Retinal pigment epithelial cell (primary cell): Measurements from ENCODE around the gene CUL3.

Experiments
- DNase-seq: peaks from one replicate; pipeline ENCODE4 v3.0.0-alpha.2; 2010; ENCODE audit warnings: low read depth
- H3K4me3 ChIP-seq: 2 replicates; pipeline ENCODE4 v1.5.1; 2011; ENCODE audit warnings: mild to moderate bottlenecking, low read length, control low read depth, moderate library complexity
- CTCF ChIP-seq: conservative IDR thresholded peaks from 2 replicates; pipeline ENCODE4 v1.5.1; 2011; ENCODE audit warnings: low read depth, low read length, control low read depth, inconsistent platforms

Gene CUL3

GRCh38 chr2:224449212-224450147, 135.7 kb downstream of the CUL3 start:
- peak; percentile 80 for TF ChIP-seq CTCF
- peak; percentile 11 for DNase-seq

GRCh38 chr2:224448236-224448635, 136.9 kb downstream of the CUL3 start:
- H3K4me3 ChIP-seq = no peak overlapping the region
- DNase-seq = no peak
- TF ChIP-seq CTCF = no peak

More at GRCh38 chr2:224449212-224450147, 135.7 kb downstream of the CUL3 start:
- no peak overlapping the region for H3K4me3 ChIP-seq

- no peak for DNase-seq
- no peak overlapping the region for H3K4me3 ChIP-seq
- no peak for TF ChIP-seq CTCF
Measured at GRCh38 chr2:224444783-224445182, 140.4 kb downstream of the CUL3 start.

- DNase-seq = no peak
- TF ChIP-seq CTCF = no peak
- no peak overlapping the region for H3K4me3 ChIP-seq
Measured at GRCh38 chr2:224444021-224444420, 141.1 kb downstream of the CUL3 start.

GRCh38 chr2:224442071-224442967, 142.8 kb downstream of the CUL3 start:
- no peak for TF ChIP-seq CTCF
- peak overlapping the region; percentile 47 for H3K4me3 ChIP-seq
- DNase-seq = peak; percentile 23

- no peak for TF ChIP-seq CTCF
- no peak overlapping the region for H3K4me3 ChIP-seq
- no peak for DNase-seq
Measured at GRCh38 chr2:224440988-224441387, 144.2 kb downstream of the CUL3 start.
